Measurements from ENCODE around the gene ACVR2A.

The ACVR2A gene

GRCh38 chr2:147909178-147909577 lies 64.3 kb downstream of the ACVR2A start:
- POLR2A ChIA-PET: no interaction called here
- no peak for TF ChIP-seq CTCF (IDR thresholded peaks at IDR 0.05; ENCODE audit: insufficient read depth, low read length, missing control alignments)
- CTCF ChIA-PET: interaction anchor here (0.7 to 5.0 kb wide), 6 partner anchors 8 to 1178 kb away, joined by 3 to 24 read pairs (median 6); no protein-coding TSS in a partner anchor
- no peak for DNase-seq (ENCODE audit: low read depth, low spot score)
- H3K4me3 ChIP-seq (ENCODE audit: low read depth, low read length): no peak overlapping the region

DNA sequence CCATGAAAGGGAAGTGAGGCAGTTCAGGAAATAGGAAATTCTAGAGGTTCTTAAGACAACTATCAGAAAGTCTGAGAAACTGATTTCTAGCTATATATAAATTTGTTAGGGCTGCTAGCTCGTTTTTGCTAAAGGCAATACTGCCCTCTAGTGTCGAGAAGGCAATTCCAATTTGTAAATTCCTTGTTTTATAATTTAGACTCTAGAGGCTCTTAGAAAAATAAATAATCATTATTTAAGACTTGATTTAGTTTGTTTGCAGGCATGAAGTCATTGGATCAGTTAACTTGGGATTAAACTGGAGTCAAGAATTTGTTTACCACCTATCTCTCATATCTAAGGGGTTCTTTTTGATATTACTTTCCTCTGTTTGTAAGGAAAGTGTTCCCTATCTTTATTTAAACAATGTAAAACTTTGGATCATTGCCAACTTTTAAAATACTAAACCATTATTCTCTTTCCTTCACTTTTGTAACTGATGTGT lies 66.2 kb downstream of the ACVR2A start:
- TF ChIP-seq CTCF (IDR thresholded peaks at IDR 0.05; ENCODE audit: insufficient read depth, low read length, missing control alignments): peak; percentile 20
- CTCF ChIA-PET: interaction anchor here (0.5 to 5.0 kb wide), 12 partner anchors 8 to 1248 kb away, joined by 3 to 24 read pairs (median 6); no protein-coding TSS in a partner anchor
- H3K4me3 ChIP-seq (ENCODE audit: low read depth, low read length): no peak overlapping the region
- DNase-seq (ENCODE audit: low read depth, low spot score): peak; percentile 16
- POLR2A ChIA-PET: no interaction called here

DNA sequence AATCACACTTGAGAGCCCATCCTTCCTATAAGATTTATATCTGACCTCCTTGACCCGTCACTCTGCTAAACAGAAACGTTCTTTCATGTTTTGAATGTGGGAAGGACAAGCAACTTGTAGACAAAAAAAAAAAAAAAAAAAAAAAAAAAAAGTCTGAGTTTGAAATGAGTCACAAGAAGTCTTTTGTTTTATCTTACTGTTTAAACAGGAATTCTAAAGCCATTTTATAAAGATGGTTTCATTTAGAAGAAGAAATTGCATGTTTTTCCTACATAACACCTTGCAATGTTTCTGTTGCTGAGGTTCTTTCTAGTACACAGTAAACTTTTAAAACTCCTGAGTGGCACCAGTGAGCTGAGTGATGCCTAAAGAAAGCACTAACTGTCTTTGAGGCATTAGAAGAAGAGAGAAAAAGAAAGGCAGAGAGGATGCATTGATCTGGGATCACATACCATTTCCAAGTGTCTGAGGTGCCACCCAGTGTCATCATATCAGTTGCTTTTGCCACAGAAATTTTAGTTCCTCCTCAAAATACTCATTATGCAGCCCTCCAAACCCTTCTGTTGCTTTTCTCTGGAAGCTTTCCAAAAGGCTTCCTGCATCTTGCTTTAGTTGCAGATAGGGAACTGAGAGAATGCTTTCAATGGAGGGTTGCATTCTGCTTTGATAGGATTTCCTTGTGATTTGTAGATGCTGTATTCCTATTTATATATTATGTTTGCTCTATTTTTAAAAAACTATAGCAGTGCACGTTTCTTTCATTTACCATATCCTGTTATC lies 69.1 kb downstream of the ACVR2A start:
- CTCF ChIA-PET: interaction anchor here (1.2 to 5.0 kb wide), 3 partner anchors 869 to 1182 kb away, joined by 3 to 24 read pairs (median 19); no protein-coding TSS in a partner anchor
- POLR2A ChIA-PET: no interaction called here
- H3K4me3 ChIP-seq (ENCODE audit: low read depth, low read length): no peak overlapping the region
- DNase-seq (ENCODE audit: low read depth, low spot score): no peak
- TF ChIP-seq CTCF (IDR thresholded peaks at IDR 0.05; ENCODE audit: insufficient read depth, low read length, missing control alignments): no peak

DNA sequence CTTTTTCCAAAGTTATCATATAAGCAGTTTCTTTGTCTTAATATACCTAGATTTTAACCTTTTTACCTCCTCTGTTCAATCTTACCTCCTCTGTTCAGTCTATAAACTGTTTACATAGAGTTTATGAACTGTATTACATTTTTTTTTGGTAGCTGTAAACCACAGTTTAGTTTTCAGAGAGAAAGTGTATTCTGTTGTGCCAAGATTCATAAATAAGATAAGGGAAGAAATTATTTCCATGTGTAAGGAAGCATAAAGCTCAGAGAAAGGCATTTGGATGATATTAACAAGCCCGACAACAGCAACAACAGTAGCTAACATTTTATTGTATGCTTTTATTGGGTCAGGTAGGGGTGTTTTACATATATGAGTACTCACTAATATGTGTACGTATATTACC lies 71.2 kb downstream of the ACVR2A start:
- POLR2A ChIA-PET: no interaction called here
- DNase-seq (ENCODE audit: low read depth, low spot score): no peak
- H3K4me3 ChIP-seq (ENCODE audit: low read depth, low read length): no peak overlapping the region
- CTCF ChIA-PET: interaction anchor here (1.1 to 1.4 kb wide), 3 partner anchors 17 to 1182 kb away, joined by 3 read pairs; no protein-coding TSS in a partner anchor
- TF ChIP-seq CTCF (IDR thresholded peaks at IDR 0.05; ENCODE audit: insufficient read depth, low read length, missing control alignments): no peak

DNA sequence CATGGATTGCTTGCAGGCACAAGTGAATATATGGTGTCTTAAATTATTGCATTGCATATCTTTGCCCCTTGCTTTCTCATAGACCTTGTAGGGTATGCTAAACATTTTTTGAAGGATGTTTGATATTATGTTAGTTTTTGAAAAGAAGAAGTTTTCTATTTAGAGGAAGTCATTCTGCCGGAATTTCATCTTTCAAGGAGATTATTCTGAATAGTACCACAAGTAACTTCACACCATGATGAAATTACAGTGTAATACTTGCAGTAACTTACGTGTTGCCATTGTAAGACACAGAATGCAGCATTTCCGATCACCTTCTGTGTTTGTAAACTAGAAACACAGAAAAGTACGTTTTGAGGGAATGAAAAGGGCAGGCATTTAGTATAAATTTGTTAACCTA lies 71.9 kb downstream of the ACVR2A start:
- POLR2A ChIA-PET: no interaction called here
- no peak overlapping the region for H3K4me3 ChIP-seq (ENCODE audit: low read depth, low read length)
- DNase-seq (ENCODE audit: low read depth, low spot score): no peak
- CTCF ChIA-PET: interaction anchor here (1.3 to 1.4 kb wide), 2 partner anchors 17 to 1183 kb away, joined by 3 read pairs; no protein-coding TSS in a partner anchor
- TF ChIP-seq CTCF (IDR thresholded peaks at IDR 0.05; ENCODE audit: insufficient read depth, low read length, missing control alignments): no peak

GRCh38 chr2:147917161-147917560 lies 72.3 kb downstream of the ACVR2A start:
- ChIA-PET CTCF (interaction anchor here (1.3 kb wide), 1 partner anchor 1183 kb away, joined by 3 read pairs; no protein-coding TSS in a partner anchor), POLR2A (no interaction called here)
- no peak for TF ChIP-seq CTCF (IDR thresholded peaks at IDR 0.05; ENCODE audit: insufficient read depth, low read length, missing control alignments)
- no peak overlapping the region for H3K4me3 ChIP-seq (ENCODE audit: low read depth, low read length)
- DNase-seq (ENCODE audit: low read depth, low spot score): no peak

All from AG04449 (cell line).